Activated CD4-positive, alpha-beta T cell treated with anti-CD3 and anti-CD28 coated beads for 4 hours (primary cell): Measurements from ENCODE around the gene COMMD4.
"Not testable (repeated sequence)": the region's sequence is repeated elsewhere in the genome, so short reads cannot be mapped to it uniquely, and the experiment has no call there.

Source experiments
- DNase-seq, 2 donors: peaks; one replicate each; pipeline ENCODE4 v3.0.0-alpha.2; 2020

COMMD4 gene

GRCh38 chr15:75335705-75336355, at the start of gene COMMD4:
COMMD4 (plus strand) TSS chr15:75336063; CDS start chr15:75336090, 27 bp downstream.
- peak; percentile 61 to 65 for DNase-seq

GRCh38 chr15:75293660-75294059, 42.2 kb upstream of the COMMD4 start:
- DNase-seq: not testable (repeated sequence)

- not testable (repeated sequence) for DNase-seq
These were observed 37.1 kb upstream of the COMMD4 start for GRCh38 chr15:75298541-75299310.

- DNase-seq: peak; percentile 41 to 64
These were observed 36.6 kb upstream of the COMMD4 start for GRCh38 chr15:75299311-75299688.

- DNase-seq: not testable (repeated sequence)
These were observed 35.8 kb upstream of the COMMD4 start for GRCh38 chr15:75300026-75300425.

- no peak for DNase-seq
These were observed 33.5 kb upstream of the COMMD4 start for GRCh38 chr15:75302318-75302717.

- not testable (repeated sequence) for DNase-seq
These were observed 33.1 kb upstream of the COMMD4 start for GRCh38 chr15:75302753-75303152.

GRCh38 chr15:75306188-75306587, 29.7 kb upstream of the COMMD4 start:
- no peak for DNase-seq

- no peak for DNase-seq
These were observed 28.0 kb upstream of the COMMD4 start for GRCh38 chr15:75307778-75308390.

- DNase-seq: no peak
These were observed 26.2 kb upstream of the COMMD4 start for GRCh38 chr15:75309711-75310110.

GRCh38 chr15:75312548-75312947, 23.3 kb upstream of the COMMD4 start:
- not testable (repeated sequence) for DNase-seq

GRCh38 chr15:75313116-75313845, 22.6 kb upstream of the COMMD4 start:
- no peak for DNase-seq

- DNase-seq: no peak
These were observed 21.1 kb upstream of the COMMD4 start for GRCh38 chr15:75314552-75315290.

- not testable (repeated sequence) for DNase-seq
These were observed 16.5 kb upstream of the COMMD4 start for GRCh38 chr15:75319231-75319897.

GRCh38 chr15:75321711-75322110, 14.2 kb upstream of the COMMD4 start:
- DNase-seq: no peak

- DNase-seq: no peak
These were observed 9.9 kb upstream of the COMMD4 start for GRCh38 chr15:75325922-75326321.

GRCh38 chr15:75327005-75327404, 8.9 kb upstream of the COMMD4 start:
- DNase-seq: no peak

GRCh38 chr15:75327491-75327890, 8.4 kb upstream of the COMMD4 start:
- DNase-seq: no peak

- DNase-seq: no peak
These were observed 7.2 kb upstream of the COMMD4 start for GRCh38 chr15:75328493-75329314.

- no peak for DNase-seq
These were observed 6.3 kb upstream of the COMMD4 start for GRCh38 chr15:75329571-75329970.

GRCh38 chr15:75332093-75332492, 3.8 kb upstream of the COMMD4 start:
- not testable (repeated sequence) for DNase-seq
